ENCODE results near the gene PDCL2.

Gene PDCL2

GRCh38 chr4:55530167-55530566 lies 61.9 kb downstream of the PDCL2 start:
- Mint-ChIP-seq H3K9me3 (peaks cover 43% of the 10 kb centered on the region), H3K27me3 (ENCODE audit: low read depth) (no peaks in the 10 kb centered on the region), H3K36me3 (ENCODE audit: low read depth) (peaks cover 67% of the 10 kb centered on the region), H3K4me1 (no peaks in the 10 kb centered on the region), H3K4me3 (no peak overlapping the region), H3K27ac (no peak overlapping the region)
- no peak for TF ChIP-seq CTCF (IDR thresholded peaks at IDR 0.05; ENCODE audit: unreplicated experiment in 3 of 3)

GRCh38 chr4:55528491-55528890 lies 63.6 kb downstream of the PDCL2 start:
- Mint-ChIP-seq H3K4me3 (no peak overlapping the region), H3K9me3 (peaks cover 35% of the 10 kb centered on the region), H3K27ac (no peak overlapping the region), H3K4me1 (no peaks in the 10 kb centered on the region), H3K36me3 (ENCODE audit: low read depth) (peaks cover 61% of the 10 kb centered on the region), H3K27me3 (ENCODE audit: low read depth) (no peaks in the 10 kb centered on the region)
- TF ChIP-seq CTCF (IDR thresholded peaks at IDR 0.05; ENCODE audit: unreplicated experiment in 3 of 3), result no peak

GRCh38 chr4:55524844-55525571 lies 67.0 kb downstream of the PDCL2 start:
- Mint-ChIP-seq H3K4me1 (no peaks in the 10 kb centered on the region), H3K4me3 (no peak overlapping the region), H3K27ac (no peak overlapping the region), H3K9me3 (peaks cover 16% of the 10 kb centered on the region), H3K27me3 (ENCODE audit: low read depth) (no peaks in the 10 kb centered on the region), H3K36me3 (ENCODE audit: low read depth) (peaks cover 46% of the 10 kb centered on the region)
- no peak for TF ChIP-seq CTCF (IDR thresholded peaks at IDR 0.05; ENCODE audit: unreplicated experiment in 3 of 3)

- Mint-ChIP-seq H3K27me3 (ENCODE audit: low read depth) (no peaks in the 10 kb centered on the region), H3K4me3 (no peak overlapping the region), H3K4me1 (no peaks in the 10 kb centered on the region), H3K27ac (no peak overlapping the region), H3K36me3 (ENCODE audit: low read depth) (peaks cover 52% of the 10 kb centered on the region), H3K9me3 (peaks cover 24% of the 10 kb centered on the region)
- TF ChIP-seq CTCF (IDR thresholded peaks at IDR 0.05; ENCODE audit: unreplicated experiment in 3 of 3), result no peak
Observed at GRCh38 chr4:55518442-55518841, 73.6 kb downstream of the PDCL2 start.

- no peak for TF ChIP-seq CTCF (IDR thresholded peaks at IDR 0.05; ENCODE audit: unreplicated experiment in 3 of 3)
- Mint-ChIP-seq H3K27ac (no peak overlapping the region), H3K36me3 (ENCODE audit: low read depth) (peaks cover 56% of the 10 kb centered on the region), H3K4me3 (no peak overlapping the region), H3K4me1 (no peaks in the 10 kb centered on the region), H3K9me3 (peaks cover 29% of the 10 kb centered on the region), H3K27me3 (ENCODE audit: low read depth) (no peaks in the 10 kb centered on the region)
Observed at GRCh38 chr4:55517526-55518229, 74.4 kb downstream of the PDCL2 start.
